Lower leg skin (tissue), 4 donors: ENCODE data around the gene MYRF. TPM values are rescaled to one million over a fixed set of nuclear protein-coding genes. Genes with fewer than 3 reads are reported as not detected.

ENCODE experiments used
- DNase-seq, 2 donors: peaks; one replicate each; pipeline ENCODE4 v3.0.0-alpha.2; 2019; ENCODE audit warnings: low spot score in 2 of 2
- H3K4me3 ChIP-seq: fragments of 200-600 bp; sonication (generic); 2 replicates; pipeline ENCODE4 v1.5.1; 2017; ENCODE audit warnings: mild to moderate bottlenecking, low read depth; ENCODE audit not compliant: poor library complexity, severe bottlenecking
- CTCF ChIP-seq, 3 donors: fragments of 450-650 bp; IDR thresholded peaks; one replicate each; pipeline ENCODE4 v1.5.1; 2016; ENCODE audit warnings: antibody characterized with exemption in 3 of 3, mild to moderate bottlenecking in 3 of 3, moderate library complexity in 2 of 3
- POLR2A ChIP-seq, 2 donors: fragments of 450-650 bp; IDR thresholded peaks; one replicate each; pipeline ENCODE4 v1.6.1; 2016 to 2017; ENCODE audit warnings: antibody characterized with exemption in 2 of 2, mild to moderate bottlenecking in 1 of 2, moderate library complexity in 1 of 2
- WGBS, 2 donors: methylation state at CpG; one replicate each; pipeline ENCODE4 v1.1.5; 2018; 5-methylcytosine and 5-hydroxymethylcytosine counted together
- intact Hi-C: fragments of 100-400 bp; cut with DNase I; formaldehyde crosslinking; loops from one replicate; pipeline ENCODE4 v1.15.0; 2023; ENCODE audit warnings: low total_unique reads
- microRNA counts, 2 donors: library from miRNA; unstranded; fragments of <30 nt; microRNA quantifications; one replicate each; lab custom pipeline; 2016
- total RNA-seq, 4 donors: library from RNA; depleted of rRNA; stranded (reverse); fragments of >200 nt; gene quantifications; one replicate each; pipeline ENCODE4 v1.1.0, GENCODE V29; 2016

Gene MYRF
- total RNA-seq, 4 donors from 2014 or later = 0.23 to 2.6 (median 1.4) TPM; not detected in 1

GRCh38 chr11:61837411-61838005 lies 85.1 kb downstream of the MYRF start:
- intact Hi-C loops = no loop called here
- WGBS, 2 donors = 85 to 89% methylated on average over 14 to 15 of the region's 15 CpGs

More at GRCh38 chr11:61837411-61838005, 85.1 kb downstream of the MYRF start:
- TF ChIP-seq POLR2A (IDR thresholded peaks at IDR 0.05) = no peak
- TF ChIP-seq CTCF (IDR thresholded peaks at IDR 0.05) = no peak
- H3K4me3 ChIP-seq = no peak overlapping the region
- no peak for DNase-seq

MicroRNA genes within 50 kb of the gene (microRNA counts, 767-probe panel; counts per million panel counts)
- 0 to 358 counts per million in 2 donors for microRNA hsa-miR-1908 (lab: Ali Mortazavi, UCI)
- microRNA hsa-miR-611 (lab: Ali Mortazavi, UCI) = 0 to 358 counts per million in 2 donors

Other genes with a start within 250 kb of the MYRF start
- gene LRRC10B, start 243.9 kb upstream of the MYRF start, total RNA-seq = 1 to 10 TPM in 3 of 4 donors, under 1 TPM in 1; 0.76 to 2.6 (median 1.9) TPM
- 1 to 10 TPM; 1.5 to 7.5 (median 5.1) TPM for gene SYT7, start 171.6 kb upstream of the MYRF start, total RNA-seq
- gene DAGLA, start 72.2 kb upstream of the MYRF start, total RNA-seq = 1 to 10 TPM in 2 of 4 donors, under 1 TPM in 2; 0.23 to 1.8 (median 0.79) TPM
- 10 to 100 TPM; 33.6 to 42.8 (median 36.6) TPM for gene TMEM258, start 40.0 kb downstream of the MYRF start, total RNA-seq
- 1 to 10 TPM; 7.9 to 9.1 (median 8.8) TPM for gene FEN1, start 40.3 kb downstream of the MYRF start, total RNA-seq
- gene FADS1, start 64.4 kb downstream of the MYRF start, total RNA-seq = 10 to 100 TPM in 2 of 4 donors, 1 to 10 TPM in 2; 7.3 to 58.6 (median 21.8) TPM
- gene FADS2, start 75.7 kb downstream of the MYRF start, total RNA-seq = 100 to 1,000 TPM in 2 of 4 donors, 10 to 100 TPM in 2; 15.4 to 540 (median 173) TPM
- gene FADS3, start 138.9 kb downstream of the MYRF start, total RNA-seq = 10 to 100 TPM; 10.9 to 27.8 (median 18.3) TPM
- 10 to 100 TPM in 1 of 4 donors, 1 to 10 TPM in 3; 6.1 to 10.9 (median 7.8) TPM for gene RAB3IL1, start 164.9 kb downstream of the MYRF start, total RNA-seq
- 1 to 10 TPM in 3 of 4 donors, under 1 TPM in 1; 0.89 to 2.8 (median 1.5) TPM for gene BEST1, start 197.7 kb downstream of the MYRF start, total RNA-seq
- 1,000 to 10,000 TPM in 1 of 4 donors, 100 to 1,000 TPM in 3; 583 to 1,081 (median 634) TPM for gene FTH1, start 215.0 kb downstream of the MYRF start, total RNA-seq